Right cardiac atrium (tissue), 5 donors: Measurements from ENCODE around the gene FA2H. TPM values are rescaled to one million over a fixed set of nuclear protein-coding genes. Genes with fewer than 3 reads are reported as not detected.
"Not testable (repeated sequence)": the region's sequence is repeated elsewhere in the genome, so short reads cannot be mapped to it uniquely, and the experiment has no call there.

ENCODE experiments used
- ATAC-seq, 2 donors: fragments of 200-7000 bp; cut with Tn5 transposase; one replicate each; pipeline versions ENCODE4 v1.8.0 to v1.9.1; 2020; ENCODE audit warnings: moderate library complexity in 2 of 2, mild to moderate bottlenecking in 1 of 2
- DNase-seq, 3 donors: peaks; one replicate each; pipeline ENCODE4 v3.0.0-alpha.2; 2020
- H3K27ac ChIP-seq: one replicate; pipeline ENCODE4 v1.5.1; 2013; ENCODE audit warnings: mild to moderate bottlenecking, low read length, control low read depth, moderate library complexity
- H3K27me3 ChIP-seq: one replicate; pipeline ENCODE4 v1.6.1; 2013; ENCODE audit not compliant: control insufficient read depth, insufficient read depth
- H3K4me1 ChIP-seq: one replicate; pipeline ENCODE4 v1.6.1; 2013; ENCODE audit warnings: low read length; ENCODE audit not compliant: control insufficient read depth, insufficient read depth
- H3K4me3 ChIP-seq: one replicate; pipeline ENCODE4 v1.5.1; 2013; ENCODE audit warnings: low read length, control low read depth
- H3K9me3 ChIP-seq: one replicate; pipeline ENCODE4 v1.6.1; 2013; ENCODE audit warnings: low read length; ENCODE audit not compliant: control insufficient read depth
- WGBS: extraction: QIAGEN DNeasy Blood & Tissue Kit; methylation state at CpG from one replicate; pipeline ENCODE4 v1.1.7; 2013; 5-methylcytosine and 5-hydroxymethylcytosine counted together
- intact Hi-C, 4 donors: fragments of 100-400 bp; cut with DNase I; formaldehyde crosslinking; loops; one replicate each; pipeline versions ENCODE4 v1.11.0 to v1.14.0; 2022 to 2023
- polyA plus RNA-seq: library from polyadenylated mRNA; stranded (reverse); fragments of 200-250 nt; gene quantifications from one replicate; pipeline ENCODE4 v1.2.3, GENCODE V29; 2013
- total RNA-seq, 4 donors: library from RNA; stranded (reverse); fragmentation: NEBNext Ultra II Directional; extraction: Animal tissue kit (Norgen Biotek cat#: 25700); gene quantifications; one replicate each; pipeline ENCODE4 v1.2.1, GENCODE V29; 2021
- donor health status: healthy with polysubstance abuse.
- donor health status: DM: no; HTN: yes; CAD: no.
- donor health status: DM: no; HTN: no; CAD: no.
- donor health status: DM: no; HTN: yes; CAD: no; lungs with severe emphysema.
- donor health status: DM: yes; HTN: yes; CAD: no.

FA2H gene
- total and polyA plus RNA-seq, 5 donors: 0.18 to 0.76 (median 0.55) TPM; not detected in 1

DNA sequence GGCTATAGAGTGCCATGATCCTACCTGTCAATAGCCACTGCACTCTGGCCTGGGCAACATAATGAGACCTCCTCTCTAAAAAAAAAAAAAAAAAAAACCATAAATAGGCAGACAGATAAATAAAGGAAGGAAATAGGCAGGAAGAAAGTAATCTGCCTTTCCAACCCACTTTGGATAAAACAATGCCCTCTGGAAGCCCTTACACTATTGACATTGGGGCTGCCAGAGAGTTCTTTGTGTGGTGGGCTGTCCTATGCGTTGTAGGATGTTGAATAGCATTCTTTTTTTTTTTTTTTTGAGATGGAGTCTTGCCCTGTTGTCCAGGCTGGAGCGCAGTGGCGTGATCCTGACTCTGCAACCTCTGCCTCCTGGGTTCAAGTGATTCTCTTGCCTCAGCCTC lies 100.7 kb downstream of the FA2H start:
- intact Hi-C loops: no loop called here
- Histone ChIP-seq H3K4me3 (no peak overlapping the region), H3K4me1 (no peaks in the 10 kb centered on the region), H3K9me3 (no peaks in the 10 kb centered on the region), H3K27me3 (no peaks in the 10 kb centered on the region), H3K27ac (no peak overlapping the region)
- ATAC-seq (no peak), DNase-seq (no peak)
- 71% methylated on average over 3 of the region's 3 CpGs for WGBS

DNA sequence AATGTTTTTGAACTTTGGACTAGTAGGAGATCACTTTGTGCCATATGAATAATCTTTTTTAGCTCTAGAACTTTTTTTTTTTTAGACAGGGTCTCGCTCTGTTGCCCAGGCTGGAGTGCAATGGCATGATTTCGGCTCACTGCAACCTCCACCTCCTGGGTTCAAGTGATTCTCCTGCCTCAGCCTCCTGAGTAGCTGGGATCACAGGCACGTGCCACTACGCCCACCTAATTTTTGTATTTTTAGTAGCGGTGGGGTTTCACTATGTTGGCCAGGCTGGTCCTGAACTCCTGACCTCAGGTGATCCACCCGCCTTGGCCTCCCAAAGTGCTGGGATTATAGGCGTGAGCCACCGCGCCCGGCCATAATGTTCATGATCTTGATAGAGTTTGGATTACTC lies 105.7 kb downstream of the FA2H start:
- H3K4me1 ChIP-seq, H3K4me3 ChIP-seq, H3K27ac ChIP-seq, ATAC-seq, H3K9me3 ChIP-seq, H3K27me3 ChIP-seq, DNase-seq, intact Hi-C loops: not testable (repeated sequence)
- WGBS: 97% methylated on average over 10 of the region's 10 CpGs

DNA sequence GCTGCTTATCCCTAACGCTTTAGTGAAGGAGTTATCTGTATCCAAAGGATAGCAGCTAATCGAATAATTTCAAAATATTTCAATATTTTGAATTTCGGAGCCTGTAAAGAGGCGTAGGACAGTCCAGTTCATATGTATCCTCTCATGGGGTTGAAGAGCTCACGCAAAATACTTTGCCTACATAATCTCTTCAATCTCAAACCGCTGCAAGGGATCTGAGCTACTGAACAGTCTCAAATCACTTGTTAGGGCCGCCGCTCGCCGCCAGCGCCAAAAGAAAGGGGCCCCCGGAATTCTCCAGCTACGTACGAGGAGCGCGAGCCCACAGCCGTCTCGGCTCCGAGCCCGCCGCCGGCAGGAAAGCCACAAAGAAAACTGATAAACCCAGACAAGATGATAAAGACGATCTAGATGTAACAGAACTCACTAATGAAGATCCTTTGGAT lies 107.3 kb downstream of the FA2H start:
- Histone ChIP-seq H3K4me3 (peak overlapping the region; percentile 79), H3K27ac (peak overlapping the region; percentile 53), H3K27me3 (no peaks in the 10 kb centered on the region), H3K4me1 (no peaks in the 10 kb centered on the region), H3K9me3 (no peaks in the 10 kb centered on the region)
- WGBS: under 1% methylated on average over 23 of the region's 23 CpGs
- intact Hi-C loops: no loop called here
- ATAC-seq (peak; percentile 6), DNase-seq (peak; percentile 33 to 70 (median 63))

DNA sequence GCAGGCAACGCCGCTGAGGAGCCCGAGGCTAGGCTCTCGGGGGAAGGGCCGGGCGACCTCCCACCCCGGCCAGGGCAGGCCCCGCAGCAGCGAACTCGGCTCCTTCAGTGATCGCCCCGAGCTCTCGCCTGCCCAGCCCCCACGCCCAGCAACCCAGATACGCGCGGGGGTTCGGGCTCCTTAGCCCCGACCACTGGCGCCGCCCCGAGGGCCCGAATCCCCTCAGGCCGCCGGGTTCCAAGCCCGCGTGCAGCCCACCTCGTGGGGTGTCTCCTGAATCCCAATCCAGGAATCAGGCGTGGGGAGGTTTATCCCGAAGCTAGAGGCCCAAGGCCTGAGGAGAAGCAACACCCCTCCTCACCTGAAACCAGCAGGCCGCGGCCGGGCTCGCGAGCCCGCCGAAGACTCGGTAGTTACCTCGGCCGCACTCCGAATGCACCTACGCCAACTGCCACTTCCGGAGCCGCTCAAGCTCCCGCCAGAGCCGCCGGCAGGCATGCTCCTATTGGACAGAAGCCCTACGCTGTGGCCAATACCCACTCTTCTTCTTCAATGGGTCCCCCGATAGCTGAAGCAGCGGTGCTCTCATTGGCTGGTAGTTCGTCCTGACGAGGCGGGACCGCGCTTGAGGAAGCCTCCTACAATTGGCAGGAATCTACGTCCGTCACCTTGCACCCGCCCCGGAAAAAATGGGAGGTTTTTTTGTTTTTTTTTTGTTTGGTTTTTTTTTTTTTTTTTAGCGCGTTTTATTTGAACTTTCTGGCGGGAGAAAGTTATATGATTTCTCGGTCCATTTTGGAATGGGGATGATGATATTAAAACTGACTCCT lies 108.0 kb downstream of the FA2H start, which contains the start of gene RFWD3:
Gene RFWD3, minus strand, starts transcription at position 453 of the 830 bp plus-strand sequence. CDS start 5,428 bp downstream, outside the sequence.
- no peaks in the 10 kb centered on the region for H3K9me3 ChIP-seq
- ATAC-seq: peak; percentile 100
- peak; percentile 96 to 98 (median 97) for DNase-seq
- H3K27me3 ChIP-seq: no peaks in the 10 kb centered on the region
- no peaks in the 10 kb centered on the region for H3K4me1 ChIP-seq
- peak within 1 kb of the TSS; percentile 53 for H3K27ac ChIP-seq
- peak within 1 kb of the TSS; percentile 98 for H3K4me3 ChIP-seq
- intact Hi-C loops: no loop called here
- WGBS: under 1% methylated on average over 63 of the region's 63 CpGs

DNA sequence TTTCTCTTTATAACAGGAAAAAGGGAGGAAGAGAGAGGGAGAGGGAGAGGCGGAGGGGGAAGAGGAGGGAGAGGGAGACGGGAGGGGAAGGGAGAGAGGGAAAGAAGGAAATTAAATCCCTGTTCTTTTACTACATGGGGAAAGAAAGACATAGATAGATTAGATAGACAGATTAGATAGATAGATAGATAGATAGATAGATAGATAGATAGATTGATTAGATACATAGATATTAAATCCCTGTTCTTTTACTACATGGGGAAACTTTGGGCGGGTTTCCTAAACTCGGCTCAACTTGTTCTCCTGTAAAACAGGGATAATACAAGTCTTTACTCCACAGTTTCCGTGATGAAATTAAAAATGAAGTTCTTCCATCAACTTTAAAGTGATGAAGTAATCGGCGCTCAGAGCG lies 108.6 kb downstream of the FA2H start:
- H3K27me3 ChIP-seq: no peaks in the 10 kb centered on the region
- no peak for ATAC-seq
- H3K4me3 ChIP-seq: peak overlapping the region; percentile 98
- H3K9me3 ChIP-seq: no peaks in the 10 kb centered on the region
- H3K4me1 ChIP-seq: no peaks in the 10 kb centered on the region
- WGBS: 12% methylated on average over 8 of the region's 8 CpGs
- no peak overlapping the region for H3K27ac ChIP-seq
- DNase-seq: no peak
- intact Hi-C loops: no loop called here

Other genes with a start within 250 kb of the FA2H start
- 100 to 1,000 TPM in 1 of 4 donors, 10 to 100 TPM in 3; 91.6 to 109 (median 99.2) TPM for gene GLG1, start 167.7 kb downstream of the FA2H start, total RNA-seq
- gene GLG1, start 167.7 kb downstream of the FA2H start, polyA plus RNA-seq: 46.8 TPM
- gene RFWD3, start 107.9 kb downstream of the FA2H start, total RNA-seq: 1 to 10 TPM; 6.2 to 7.9 (median 6.7) TPM
- gene RFWD3, start 107.9 kb downstream of the FA2H start, polyA plus RNA-seq: 2.9 TPM
- 10 to 100 TPM in 1 of 4 donors, 1 to 10 TPM in 3; 4.7 to 10.4 (median 6.4) TPM for gene MLKL, start 74.0 kb downstream of the FA2H start, total RNA-seq
- 4.7 TPM for gene MLKL, start 74.0 kb downstream of the FA2H start, polyA plus RNA-seq
- gene WDR59, start 210.3 kb upstream of the FA2H start, total RNA-seq: 10 to 100 TPM; 35.0 to 62.3 (median 47.2) TPM
- gene WDR59, start 210.3 kb upstream of the FA2H start, polyA plus RNA-seq: 17.4 TPM
- 10 to 100 TPM; 10.8 to 19.6 (median 13.7) TPM for gene ZNRF1, start 224.2 kb upstream of the FA2H start, total RNA-seq
- gene ZNRF1, start 224.2 kb upstream of the FA2H start, polyA plus RNA-seq: 10.7 TPM